Astrocyte of the spinal cord (primary cell): Measurements from ENCODE around the gene BBX.
A peak's percentile ranks its signal among the peaks of the same experiment; 100 is the strongest.
"Not testable (repeated sequence)": the region's sequence is repeated elsewhere in the genome, so short reads cannot be mapped to it uniquely, and the experiment has no call there.

ENCODE experiments used
- DNase-seq: peaks from one replicate; pipeline ENCODE4 v3.0.0; 2011; ENCODE audit warnings: low read depth, low spot score
- H3K4me3 ChIP-seq: 2 replicates; pipeline ENCODE4 v1.5.1; 2011; ENCODE audit warnings: low read depth, mild to moderate bottlenecking, low read length, moderate library complexity
- CTCF ChIP-seq: IDR thresholded peaks from 2 replicates; pipeline ENCODE4 v1.5.1; 2012; ENCODE audit warnings: low read depth, mild to moderate bottlenecking, low read length, inconsistent platforms
- in situ Hi-C: cut with HindIII; loops from 2 replicates; pipeline ENCODE4 v1.10.0; 2017; ENCODE audit warnings: low sequenced_read_pairs

BBX gene

GRCh38 chr3:107560166-107560565 lies 37.4 kb downstream of the BBX start:
- no peak for DNase-seq
- TF ChIP-seq CTCF: no peak
- in situ Hi-C loops: no loop called here
- no peak overlapping the region for H3K4me3 ChIP-seq

- in situ Hi-C loops: no loop called here
- TF ChIP-seq CTCF: no peak
- H3K4me3 ChIP-seq: no peak overlapping the region
- no peak for DNase-seq
Measured at GRCh38 chr3:107561980-107562379, 39.2 kb downstream of the BBX start.

DNA sequence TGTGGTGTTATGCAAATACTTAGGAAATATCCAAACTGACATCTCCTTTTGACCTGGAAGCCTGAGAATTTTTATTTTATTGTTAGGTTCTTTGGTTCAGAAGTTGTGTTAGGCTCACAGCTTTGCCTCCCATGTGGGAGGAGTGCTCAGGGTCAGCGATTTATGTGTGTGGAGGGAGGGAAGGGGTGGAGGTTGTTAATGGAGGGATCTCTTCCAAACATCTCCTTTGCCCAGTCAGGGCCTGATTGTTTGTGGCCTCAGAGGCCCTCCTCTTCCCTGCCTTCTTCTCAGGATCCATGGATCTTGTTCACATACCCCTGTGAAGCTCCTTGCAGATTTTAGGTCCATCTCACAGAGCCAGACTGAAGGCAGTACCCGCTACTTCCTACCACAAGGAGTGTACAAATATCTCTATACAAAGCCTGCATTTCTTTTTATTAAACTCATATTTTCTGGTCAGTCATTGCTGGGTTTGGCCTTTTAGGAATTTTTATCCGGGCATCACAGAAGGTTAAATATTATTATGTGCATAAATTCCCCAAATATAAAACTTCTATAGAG lies 40.3 kb downstream of the BBX start:
- no peak for TF ChIP-seq CTCF
- DNase-seq: no peak
- in situ Hi-C loops: no loop called here
- no peak overlapping the region for H3K4me3 ChIP-seq

GRCh38 chr3:107565244-107565643 lies 42.5 kb downstream of the BBX start:
- H3K4me3 ChIP-seq, in situ Hi-C loops, DNase-seq: not testable (repeated sequence)

DNA sequence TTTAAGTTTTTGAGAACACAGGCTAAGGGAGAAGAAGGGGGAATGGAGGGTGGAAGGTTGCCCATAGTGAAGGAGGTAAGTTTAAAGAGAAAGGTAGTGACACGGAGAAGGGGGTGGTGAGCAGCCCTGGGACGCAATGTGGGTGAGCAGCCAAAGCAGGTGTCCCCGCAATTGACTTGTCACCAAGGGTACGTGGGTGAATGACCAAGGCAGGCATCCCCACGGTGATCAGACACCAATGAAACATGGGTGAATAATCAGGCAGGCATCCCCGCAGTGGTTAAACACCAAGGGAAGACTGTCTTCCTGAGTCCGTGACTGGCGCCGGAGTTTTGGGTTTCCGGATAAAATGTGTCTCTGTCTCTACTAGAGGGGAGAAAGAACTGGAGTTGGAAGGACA lies 48.3 kb downstream of the BBX start:
- DNase-seq, H3K4me3 ChIP-seq, in situ Hi-C loops: not testable (repeated sequence)

- DNase-seq, H3K4me3 ChIP-seq, in situ Hi-C loops: not testable (repeated sequence)
Measured at GRCh38 chr3:107571492-107571891, 48.7 kb downstream of the BBX start.

- in situ Hi-C loops: no loop called here
- peak; percentile 57 for TF ChIP-seq CTCF
- peak; percentile 50 for DNase-seq
Measured at GRCh38 chr3:107574650-107575049, 51.9 kb downstream of the BBX start.

DNA sequence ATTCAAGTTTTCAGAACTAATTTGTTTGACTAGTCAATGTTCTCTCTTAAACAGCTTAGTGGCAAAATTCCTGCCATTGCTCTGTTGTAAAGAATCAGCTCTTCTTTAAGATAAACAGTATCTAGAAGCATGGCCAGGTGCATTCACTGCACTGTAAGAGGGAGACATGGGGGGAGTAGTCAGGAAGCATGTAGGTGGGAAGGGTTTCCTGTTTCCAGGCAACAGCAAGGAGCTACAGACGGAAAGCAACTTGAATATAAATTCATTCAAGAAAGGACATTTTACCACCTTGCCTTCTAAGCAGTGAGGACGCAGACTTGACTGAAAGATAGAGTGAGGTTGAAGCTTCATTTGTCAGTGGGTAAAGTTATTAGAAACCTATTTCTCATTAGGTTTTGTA lies 55.3 kb downstream of the BBX start:
- no peak for TF ChIP-seq CTCF

More at GRCh38 chr3:107574650-107575049, 51.9 kb downstream of the BBX start:
- no peak overlapping the region for H3K4me3 ChIP-seq

More for the DNA sequence above, 55.3 kb downstream of the BBX start:
- H3K4me3 ChIP-seq: no peak overlapping the region
- no peak for DNase-seq
- in situ Hi-C loops: no loop called here
